GM18520 (cell line): ENCODE results near the gene INAFM1.
A peak's percentile ranks its signal among the peaks of the same experiment; 100 is the strongest.

ENCODE experiments used
- ATAC-seq: cut with Tn5 transposase; IDR thresholded peaks from one replicate; pipeline ENCODE4 v1.9.1; 2021; ENCODE audit not compliant: unreplicated experiment

The INAFM1 gene

GRCh38 chr19:47274071-47274890 is at the start of gene INAFM1:
TSS of gene INAFM1 (plus strand) at chr19:47274885. CDS start at chr19:47274920, 35 bp downstream.
- ATAC-seq, result peak; percentile 43

DNA sequence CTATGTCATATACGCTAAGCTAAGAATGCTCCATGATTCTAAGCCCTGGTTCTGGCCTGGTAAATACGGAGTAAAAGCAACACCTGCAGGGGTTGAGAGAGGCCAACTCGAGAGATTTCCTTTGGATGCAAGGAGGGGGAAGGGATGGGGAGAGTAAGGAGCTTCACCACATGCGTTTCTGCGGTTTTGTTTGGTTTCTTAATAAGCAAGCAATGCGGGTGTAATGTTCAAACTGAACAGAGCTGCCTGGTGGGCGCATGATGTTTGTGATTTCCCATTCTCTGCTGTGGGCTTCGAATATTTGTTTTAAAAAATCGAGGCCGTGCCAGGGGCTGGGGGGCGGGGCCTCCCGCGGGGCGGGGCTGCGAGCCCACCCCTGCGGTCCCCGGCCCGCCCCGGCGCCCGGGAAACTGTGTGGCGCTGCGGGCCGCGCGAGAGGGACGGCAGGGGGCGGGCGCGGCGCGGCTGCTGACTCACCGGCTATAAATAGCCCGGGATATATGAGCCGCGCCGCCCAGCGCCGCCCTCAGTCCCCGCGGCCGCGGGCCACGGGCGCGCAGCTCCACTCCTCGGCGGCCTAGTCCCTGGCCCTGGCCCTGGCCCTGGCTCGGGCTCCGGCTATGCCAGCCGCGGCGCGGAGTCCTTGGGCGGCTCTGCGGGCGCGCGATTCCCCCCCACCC is 48.8 kb upstream of the INAFM1 start:
- peak; percentile 33 for ATAC-seq

DNA sequence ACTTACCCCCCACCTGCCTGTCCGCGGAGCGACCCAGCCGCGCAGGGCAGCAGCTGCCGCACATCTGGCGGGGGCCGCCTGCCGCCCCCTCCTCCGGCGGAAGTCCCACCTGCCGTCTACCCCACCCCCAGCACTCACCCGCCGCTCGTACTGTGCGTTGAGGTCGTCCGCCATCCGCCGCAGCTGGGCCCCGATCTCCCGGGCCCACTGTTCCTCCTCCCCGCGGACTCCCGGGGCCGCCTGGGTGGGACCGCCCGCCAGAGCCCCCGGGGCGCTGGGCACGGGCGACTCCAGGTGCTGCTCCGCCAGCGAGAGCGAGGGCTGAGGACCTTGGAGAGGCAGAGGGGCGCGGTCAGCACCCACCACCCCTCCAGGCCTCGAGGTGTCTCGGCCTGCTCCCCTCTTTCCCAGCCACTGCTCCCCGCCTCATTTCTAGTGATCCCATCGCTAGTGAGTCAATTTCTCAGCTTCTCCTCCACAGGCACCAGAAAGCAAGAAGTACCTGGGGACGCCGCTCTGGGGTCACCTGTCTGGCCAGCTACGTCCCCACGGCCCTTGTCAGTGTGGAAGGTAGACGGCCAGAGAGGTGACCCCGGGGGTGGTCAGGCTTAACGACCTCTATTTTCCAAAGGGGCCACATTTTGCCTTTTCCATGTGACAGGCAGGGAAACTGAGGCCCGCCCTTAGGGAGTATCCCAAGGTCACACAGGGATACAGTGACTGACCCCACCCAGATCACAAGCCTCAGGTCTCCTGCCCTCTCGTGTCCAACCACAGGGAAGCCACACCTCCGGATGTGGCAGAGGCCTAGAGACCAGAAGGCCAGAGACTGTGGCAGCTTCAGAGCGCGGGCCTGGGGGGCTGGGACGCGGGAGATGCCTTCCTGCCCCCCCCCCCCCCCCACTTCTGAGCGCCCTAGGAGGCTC is 48.0 kb upstream of the INAFM1 start:
- peak; percentile 18 for ATAC-seq

DNA sequence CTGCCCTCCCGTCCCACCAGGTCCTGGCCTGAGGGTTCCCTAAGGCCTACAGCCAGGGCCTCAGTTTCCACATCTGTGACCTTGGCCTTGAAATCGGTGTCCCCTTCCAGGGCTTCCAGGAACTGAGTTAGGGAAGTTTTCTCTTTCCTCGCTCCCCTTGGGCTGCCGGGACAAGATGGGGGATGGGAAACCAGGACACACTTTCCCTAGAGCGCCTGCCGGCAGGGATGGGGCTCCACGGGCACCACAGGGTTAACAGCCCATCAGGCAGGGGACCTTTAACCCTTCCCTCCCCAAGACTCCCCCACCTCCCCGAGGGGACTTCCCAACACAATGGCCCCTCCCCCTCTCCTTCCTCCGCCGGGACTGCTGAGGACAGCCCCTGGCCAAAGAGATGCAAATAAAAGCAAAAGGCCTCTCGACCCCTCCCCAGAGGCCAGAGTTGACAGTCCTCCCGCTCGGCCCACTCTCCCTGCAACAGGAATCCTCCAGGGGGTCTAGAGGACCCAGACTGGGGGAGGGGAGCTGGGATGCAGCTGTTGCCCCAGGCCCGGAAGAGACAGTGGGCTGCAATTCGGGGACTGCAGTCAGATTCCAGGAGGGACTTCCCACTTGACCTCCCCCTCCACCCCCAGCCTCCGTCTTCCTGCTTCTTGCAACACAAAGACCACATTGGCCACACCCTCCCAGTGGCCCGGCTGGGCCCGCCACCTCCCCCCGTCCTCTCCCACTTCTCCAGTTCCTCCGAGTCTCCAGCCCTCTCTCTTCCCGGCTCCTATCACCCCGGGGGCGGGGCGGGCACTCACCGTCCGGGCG is 47.1 kb upstream of the INAFM1 start:
- peak; percentile 3 for ATAC-seq

- ATAC-seq, result no peak
These were observed 46.3 kb upstream of the INAFM1 start for GRCh38 chr19:47228168-47228936.

DNA sequence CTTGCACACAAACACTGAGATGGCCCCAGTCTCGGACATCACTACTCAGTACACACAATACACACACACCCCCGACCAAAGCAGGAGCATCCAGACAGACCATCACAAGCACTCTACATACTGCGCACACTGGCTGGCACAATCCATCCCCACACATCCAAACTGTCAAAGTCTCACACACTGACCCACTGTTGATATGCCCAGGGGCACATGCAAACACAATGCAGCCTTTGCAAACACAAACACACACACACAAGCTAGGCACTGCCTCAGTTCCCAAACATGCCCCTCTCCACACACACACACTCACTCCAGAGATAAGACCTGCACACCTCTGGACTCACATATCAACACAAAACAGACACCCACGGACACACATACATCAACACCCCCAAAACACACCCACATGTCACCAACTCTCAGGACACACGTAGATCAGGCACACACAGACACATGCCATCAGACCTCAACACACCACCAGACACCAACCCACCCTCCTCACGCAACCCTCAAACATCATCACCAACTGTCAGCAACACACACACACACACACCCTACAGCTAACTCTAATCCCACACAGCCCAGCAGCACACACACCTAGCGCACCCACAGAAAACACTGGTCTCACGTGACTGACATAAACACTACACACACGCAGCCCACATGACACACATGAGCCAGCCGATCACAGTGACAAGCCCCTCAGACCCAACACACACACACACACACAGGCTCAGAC is 45.6 kb upstream of the INAFM1 start:
- no peak for ATAC-seq

DNA sequence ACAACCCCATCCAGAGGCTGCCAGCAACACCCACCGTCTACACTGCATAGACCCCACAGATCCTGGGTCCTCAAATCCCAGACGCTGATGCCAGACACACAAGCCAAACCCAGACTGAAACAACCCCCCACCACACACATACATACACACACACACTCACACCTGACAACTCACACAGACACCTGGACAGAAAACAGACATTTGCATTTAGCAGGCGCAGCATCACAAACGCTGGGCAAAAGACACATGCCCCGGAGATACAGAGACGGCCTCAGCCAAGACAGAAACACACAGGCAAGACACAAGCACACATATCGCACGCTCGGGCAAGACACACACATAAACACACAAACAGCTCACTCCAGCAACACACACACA is 45.0 kb upstream of the INAFM1 start:
- ATAC-seq, result no peak

GRCh38 chr19:47230054-47230920 is 44.4 kb upstream of the INAFM1 start:
- no peak for ATAC-seq

DNA sequence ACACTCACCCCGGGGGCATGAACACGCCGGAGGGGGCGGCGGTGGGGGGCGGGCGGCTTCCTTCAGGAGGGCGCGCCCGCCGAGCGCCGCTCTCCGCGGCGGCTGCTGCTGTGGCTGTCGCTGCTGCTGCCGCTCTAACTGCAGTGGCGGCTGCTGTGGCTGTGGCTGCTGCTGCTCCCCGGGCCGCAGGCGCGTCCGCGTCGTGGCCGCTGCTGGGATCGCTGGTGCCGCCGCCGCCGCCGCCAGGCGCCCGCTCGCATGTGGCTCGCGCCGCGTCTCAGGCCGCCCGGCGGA is 43.8 kb upstream of the INAFM1 start, which contains the start of gene BBC3:
Gene BBC3, minus strand, starts transcription at position 279 of the 294 bp plus-strand sequence. CDS start 2,768 bp downstream, outside the sequence.
- peak; percentile 7 for ATAC-seq

DNA sequence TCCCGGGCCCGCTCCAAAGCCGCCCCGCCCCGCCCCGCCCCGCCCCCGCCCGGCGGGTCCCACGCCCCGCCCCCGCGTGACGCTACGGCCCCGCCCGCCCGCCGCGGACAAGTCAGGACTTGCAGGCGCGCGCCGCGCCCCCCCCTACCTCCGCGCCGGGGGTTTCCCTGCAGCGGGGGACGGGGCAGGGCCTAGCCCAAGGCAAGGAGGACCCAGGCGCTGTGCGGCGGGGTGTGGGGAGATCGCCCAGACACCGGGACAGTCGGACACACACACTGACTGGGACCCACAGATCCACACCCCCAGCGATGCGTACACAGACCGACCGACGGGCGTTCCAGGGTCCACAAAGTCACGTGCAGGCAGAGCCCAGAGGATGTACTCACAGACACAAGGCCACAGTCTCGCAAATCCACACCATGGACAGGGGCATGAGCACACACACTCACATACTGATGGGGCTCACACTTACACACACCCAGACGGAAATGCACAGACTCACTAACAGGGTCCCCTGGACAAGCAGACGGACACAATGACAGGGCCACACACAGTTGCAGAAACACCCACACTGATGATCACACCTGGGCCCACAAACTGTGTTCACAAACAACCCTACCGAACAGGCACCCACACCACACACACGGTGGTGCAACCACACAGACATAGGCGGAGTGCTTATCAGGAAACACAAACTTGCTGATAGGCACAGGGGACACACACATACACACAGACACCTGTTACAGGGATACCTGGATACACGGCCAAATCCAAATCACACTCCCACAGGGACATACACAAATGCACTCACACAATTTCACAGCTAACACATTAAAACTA is 43.2 kb upstream of the INAFM1 start:
- peak; percentile 22 for ATAC-seq

DNA sequence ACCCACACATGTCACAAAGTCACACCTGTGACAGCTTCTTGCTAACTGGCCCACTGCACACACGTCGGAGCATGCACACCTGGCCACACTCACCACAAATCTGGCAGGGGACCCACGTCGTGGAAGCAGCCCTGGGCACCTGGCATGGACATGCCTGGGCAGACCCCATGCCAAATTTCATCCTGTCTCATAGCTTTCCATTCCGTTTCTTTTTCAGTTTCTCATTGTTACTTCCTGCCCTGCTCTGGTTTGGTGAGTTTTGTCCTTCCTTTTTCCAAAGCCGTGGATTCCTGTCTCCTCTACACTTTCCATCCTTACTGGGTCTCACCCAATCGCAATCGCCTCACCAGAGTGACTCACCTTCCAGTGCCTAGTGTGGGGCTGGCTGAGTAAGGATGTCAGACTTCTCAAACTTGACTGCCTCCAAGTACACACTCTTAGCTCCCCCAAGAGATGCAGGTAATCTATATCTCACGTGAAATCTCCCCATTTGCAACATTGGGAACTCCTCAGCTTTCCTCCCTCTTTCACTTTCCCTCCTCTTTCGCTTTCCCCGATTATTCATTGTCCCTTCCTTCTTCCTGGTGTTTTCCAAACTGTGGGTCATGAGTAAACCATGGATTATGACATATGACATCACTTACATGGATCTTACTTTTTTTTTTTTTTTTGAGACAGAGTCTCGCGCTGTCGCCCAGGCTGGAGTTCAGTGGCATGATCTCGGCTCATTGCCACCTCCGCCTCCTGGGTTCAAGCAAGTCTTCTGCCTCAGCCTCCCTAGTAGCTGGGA is 42.1 kb upstream of the INAFM1 start:
- ATAC-seq, result no peak

- ATAC-seq, result no peak
These were observed 38.5 kb upstream of the INAFM1 start for GRCh38 chr19:47236072-47236675.

DNA sequence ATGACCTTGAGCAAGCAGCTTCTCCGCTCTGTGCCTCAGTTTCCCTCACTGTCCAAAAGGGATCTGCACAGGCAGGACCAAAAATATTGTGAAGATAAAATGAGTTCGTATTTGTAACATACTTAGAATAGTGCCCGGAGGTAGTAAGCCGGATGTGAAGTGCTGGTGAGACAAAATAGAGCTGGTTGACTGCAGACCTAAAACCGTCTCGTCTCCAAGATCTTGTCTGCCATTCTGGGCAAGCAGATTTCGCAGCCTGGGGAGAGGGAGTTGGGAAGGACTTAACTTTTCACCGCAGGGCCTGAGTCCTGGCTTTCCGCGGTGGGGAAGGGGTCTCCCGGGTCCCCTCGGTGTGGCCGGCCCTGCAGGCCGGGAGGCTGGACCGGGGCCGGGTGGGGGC is 35.5 kb upstream of the INAFM1 start:
- no peak for ATAC-seq

DNA sequence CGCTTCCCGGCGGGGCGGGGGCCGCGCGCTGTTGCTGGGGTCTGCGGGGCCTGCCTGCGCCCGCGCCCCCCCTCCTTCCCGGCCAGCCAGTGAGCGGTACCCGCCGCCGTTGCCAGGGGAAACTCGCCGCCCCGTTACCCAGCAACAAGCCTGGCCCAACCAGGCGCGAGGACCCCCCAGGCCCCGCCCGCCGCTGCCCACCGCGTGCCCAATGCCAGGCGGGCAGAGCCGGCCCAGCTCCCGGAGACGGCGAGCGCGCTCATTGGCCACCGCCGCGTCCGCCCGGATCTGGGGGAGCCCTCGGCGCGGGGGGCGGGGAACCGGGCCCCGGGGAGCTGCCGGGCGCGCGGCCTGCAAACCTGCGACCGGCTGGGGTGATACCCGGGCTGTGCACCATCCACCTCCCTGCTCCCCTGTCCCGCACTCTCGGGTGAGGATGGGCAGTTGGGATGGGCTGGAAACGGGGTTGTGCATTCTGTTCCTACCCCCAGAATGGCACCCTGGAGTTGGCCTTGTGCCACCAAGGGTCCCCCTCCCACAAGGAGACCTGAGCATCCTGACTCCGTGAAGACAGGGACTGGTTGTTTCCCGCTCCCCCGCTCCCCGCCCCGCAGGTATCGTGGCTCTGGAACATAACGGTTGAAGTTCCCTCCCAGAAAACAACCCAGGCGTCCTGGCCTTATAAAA is 34.9 kb upstream of the INAFM1 start:
- ATAC-seq, result no peak

DNA sequence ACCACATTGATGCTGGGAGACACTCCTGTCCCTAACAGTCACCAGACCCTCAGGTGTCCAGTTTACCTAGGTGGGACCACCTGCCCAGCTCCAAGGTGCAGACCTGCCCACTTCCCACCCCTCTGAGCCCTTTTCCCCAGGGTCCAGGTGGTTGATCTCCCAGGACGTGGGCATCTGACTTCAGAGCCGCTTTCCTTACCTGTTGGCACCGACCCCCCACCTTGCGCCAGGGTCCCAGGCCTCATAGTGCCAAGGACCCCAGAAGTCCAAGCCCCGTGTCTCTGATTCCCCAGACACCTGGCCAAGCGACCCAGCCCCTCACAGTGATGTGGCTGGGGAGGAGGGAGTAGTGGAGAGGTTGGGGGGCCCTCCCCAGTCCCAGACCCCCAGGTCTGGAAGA is 34.1 kb upstream of the INAFM1 start:
- ATAC-seq, result no peak
